Activated T-cell treated with anti-CD3 and anti-CD28 coated beads, Interleukin-2, amount 50 U/mL, for 48 hours (primary cell): Measurements from ENCODE around the gene SLC9A1.

ENCODE experiments used
- DNase-seq, 2 experiments: peaks; one replicate each; pipeline ENCODE4 v3.0.0-alpha.2; 2020

Gene SLC9A1

GRCh38 chr1:27060891-27061290 lies 94.0 kb downstream of the SLC9A1 start:
- no peak for DNase-seq

GRCh38 chr1:27058966-27059669 lies 95.8 kb downstream of the SLC9A1 start:
- no peak for DNase-seq

GRCh38 chr1:27057801-27058625 lies 96.9 kb downstream of the SLC9A1 start:
- no peak for DNase-seq

- DNase-seq: no peak
Observed at GRCh38 chr1:27057389-27057788, 97.5 kb downstream of the SLC9A1 start.

GRCh38 chr1:27053977-27054753 lies 100.8 kb downstream of the SLC9A1 start:
- no peak for DNase-seq

- DNase-seq: no peak
Observed at GRCh38 chr1:27052527-27052926, 102.4 kb downstream of the SLC9A1 start.

GRCh38 chr1:27049607-27050006 lies 105.3 kb downstream of the SLC9A1 start:
- no peak for DNase-seq

- no peak for DNase-seq
Observed at GRCh38 chr1:27049100-27049499, 105.8 kb downstream of the SLC9A1 start.
